Parathyroid adenoma (tissue), 2 donors: Measurements from ENCODE around the gene TEAD4.

ENCODE experiments used
- H2AFZ ChIP-seq: fragments of 300-600 bp; sonication (generic); one replicate; pipeline ENCODE4 v1.7.0; 2017; ENCODE audit warnings: antibody characterized with exemption, mild to moderate bottlenecking
- H3K27ac ChIP-seq: fragments of 300-600 bp; sonication (generic); one replicate; pipeline ENCODE4 v1.7.0; 2017
- H3K27me3 ChIP-seq: fragments of 300-600 bp; sonication (generic); one replicate; pipeline ENCODE4 v1.7.0; 2017; ENCODE audit warnings: low read length; ENCODE audit not compliant: control insufficient read depth, insufficient read depth
- H3K36me3 ChIP-seq: fragments of 300-600 bp; sonication (generic); one replicate; pipeline ENCODE4 v1.7.0; 2017; ENCODE audit warnings: low read length; ENCODE audit not compliant: control insufficient read depth, insufficient read depth
- H3K4me1 ChIP-seq: fragments of 300-600 bp; sonication (generic); one replicate; pipeline ENCODE4 v1.7.0; 2017; ENCODE audit warnings: control low read depth
- H3K4me2 ChIP-seq: fragments of 300-600 bp; sonication (generic); one replicate; pipeline ENCODE4 v1.7.0; 2017; ENCODE audit warnings: low read length
- H3K4me3 ChIP-seq: fragments of 300-600 bp; sonication (generic); one replicate; pipeline ENCODE4 v1.7.0; 2017; ENCODE audit warnings: low read depth, low read length
- H3K79me2 ChIP-seq: fragments of 300-600 bp; sonication (generic); one replicate; pipeline ENCODE4 v1.7.0; 2017; ENCODE audit warnings: control low read depth
- H3K9ac ChIP-seq: fragments of 300-600 bp; sonication (generic); one replicate; pipeline ENCODE4 v1.7.0; 2017; ENCODE audit warnings: mild to moderate bottlenecking
- H3K9me3 ChIP-seq: fragments of 300-600 bp; sonication (generic); one replicate; pipeline ENCODE4 v1.7.0; 2017; ENCODE audit warnings: low read length; ENCODE audit not compliant: control insufficient read depth
- CTCF ChIP-seq: fragments of 300-600 bp; sonication (generic); IDR thresholded peaks from one replicate; pipeline ENCODE4 v1.7.0; 2017; ENCODE audit warnings: antibody characterized with exemption, mild to moderate bottlenecking
- donor health status: primary hyperparathyroidism.

TEAD4 gene

GRCh38 chr12:2980630-2981029 lies 21.4 kb downstream of the TEAD4 start:
- no peak for TF ChIP-seq CTCF
- Histone ChIP-seq H2AFZ (no peak overlapping the region), H3K27ac (no peak overlapping the region), H3K4me3 (no peak overlapping the region), H3K9ac (no peak overlapping the region), H3K79me2 (no peaks in the 10 kb centered on the region), H3K27me3 (no peaks in the 10 kb centered on the region), H3K9me3 (no peaks in the 10 kb centered on the region), H3K4me2 (no peak overlapping the region), H3K4me1 (no peaks in the 10 kb centered on the region), H3K36me3 (no peaks in the 10 kb centered on the region)

GRCh38 chr12:2982361-2982760 lies 23.2 kb downstream of the TEAD4 start:
- TF ChIP-seq CTCF, result no peak
- no peak overlapping the region for H3K4me2 ChIP-seq
- no peak overlapping the region for H3K9ac ChIP-seq
- no peak overlapping the region for H3K4me3 ChIP-seq
- no peaks in the 10 kb centered on the region for H3K79me2 ChIP-seq
- no peaks in the 10 kb centered on the region for H3K9me3 ChIP-seq
- no peaks in the 10 kb centered on the region for H3K27me3 ChIP-seq
- no peak overlapping the region for H3K27ac ChIP-seq
- no peak overlapping the region for H2AFZ ChIP-seq
- H3K36me3 ChIP-seq, result no peaks in the 10 kb centered on the region
- no peaks in the 10 kb centered on the region for H3K4me1 ChIP-seq

- Histone ChIP-seq H3K4me3 (no peak overlapping the region), H3K9me3 (no peaks in the 10 kb centered on the region), H3K4me1 (no peaks in the 10 kb centered on the region), H2AFZ (no peak overlapping the region), H3K27me3 (no peaks in the 10 kb centered on the region), H3K4me2 (no peak overlapping the region), H3K36me3 (no peaks in the 10 kb centered on the region), H3K9ac (no peak overlapping the region), H3K79me2 (no peaks in the 10 kb centered on the region), H3K27ac (no peak overlapping the region)
- TF ChIP-seq CTCF, result no peak
Observed at GRCh38 chr12:2984249-2984648, 25.1 kb downstream of the TEAD4 start.

- H3K79me2 ChIP-seq, result no peaks in the 10 kb centered on the region
- no peak overlapping the region for H3K27ac ChIP-seq
- no peak overlapping the region for H2AFZ ChIP-seq
- H3K4me1 ChIP-seq, result no peaks in the 10 kb centered on the region
- H3K36me3 ChIP-seq, result no peaks in the 10 kb centered on the region
- no peak for TF ChIP-seq CTCF
- no peak overlapping the region for H3K4me3 ChIP-seq
- H3K9me3 ChIP-seq, result no peaks in the 10 kb centered on the region
- no peak overlapping the region for H3K9ac ChIP-seq
- no peak overlapping the region for H3K4me2 ChIP-seq
- H3K27me3 ChIP-seq, result no peaks in the 10 kb centered on the region
Observed at GRCh38 chr12:2984698-2985097, 25.5 kb downstream of the TEAD4 start.

GRCh38 chr12:2986876-2987275 lies 27.7 kb downstream of the TEAD4 start:
- no peaks in the 10 kb centered on the region for H3K79me2 ChIP-seq
- H2AFZ ChIP-seq, result no peak overlapping the region
- H3K9me3 ChIP-seq, result no peaks in the 10 kb centered on the region
- no peak overlapping the region for H3K4me3 ChIP-seq
- H3K9ac ChIP-seq, result no peak overlapping the region
- no peaks in the 10 kb centered on the region for H3K27me3 ChIP-seq
- H3K4me2 ChIP-seq, result no peak overlapping the region
- H3K4me1 ChIP-seq, result no peaks in the 10 kb centered on the region
- no peaks in the 10 kb centered on the region for H3K36me3 ChIP-seq
- no peak for TF ChIP-seq CTCF
- no peak overlapping the region for H3K27ac ChIP-seq
